Endometrial microvascular endothelial cells (primary cell): Measurements from ENCODE around the gene ATPAF1. TPM values are rescaled to one million over a fixed set of nuclear protein-coding genes. Genes with fewer than 3 reads are reported as not detected.
"Not testable (repeated sequence)": the region's sequence is repeated elsewhere in the genome, so short reads cannot be mapped to it uniquely, and the experiment has no call there.

Source experiments
- in situ Hi-C: cut with HindIII; loops from 2 replicates; pipeline ENCODE4 v1.10.0; 2017; ENCODE audit warnings: low sequenced_read_pairs, low pct_unique_long_range_greater_than_20kb; ENCODE audit errors: inconsistent ontology term
- total RNA-seq: library from RNA; depleted of rRNA; stranded (reverse); fragments of >200 nt; gene quantifications from one replicate; pipeline ENCODE4 v1.2.3, GENCODE V29; 2015; ENCODE audit errors: inconsistent ontology term

Gene ATPAF1
- total RNA-seq, 1 donor from 2014 or later = 64.8 TPM

- in situ Hi-C loops = no loop called here
Measured at GRCh38 chr1:46654012-46654411, 14.2 kb downstream of the ATPAF1 start.

- in situ Hi-C loops = no loop called here
Measured at GRCh38 chr1:46653405-46653958, 14.7 kb downstream of the ATPAF1 start.

- in situ Hi-C loops = no loop called here
Measured at GRCh38 chr1:46652321-46653100, 15.7 kb downstream of the ATPAF1 start.

- in situ Hi-C loops = not testable (repeated sequence)
Measured at GRCh38 chr1:46651152-46651551, 17.0 kb downstream of the ATPAF1 start.

- in situ Hi-C loops = no loop called here
Measured at GRCh38 chr1:46650491-46650890, 17.7 kb downstream of the ATPAF1 start.

- in situ Hi-C loops = no loop called here
Measured at GRCh38 chr1:46649764-46650163, 18.4 kb downstream of the ATPAF1 start.

GRCh38 chr1:46647611-46648010 lies 20.6 kb downstream of the ATPAF1 start:
- in situ Hi-C loops = no loop called here

GRCh38 chr1:46646844-46647243 lies 21.3 kb downstream of the ATPAF1 start:
- in situ Hi-C loops = no loop called here

- in situ Hi-C loops = no loop called here
Measured at GRCh38 chr1:46646331-46646730, 21.8 kb downstream of the ATPAF1 start.

GRCh38 chr1:46645815-46646214 lies 22.3 kb downstream of the ATPAF1 start:
- in situ Hi-C loops = no loop called here

- in situ Hi-C loops = no loop called here
Measured at GRCh38 chr1:46643368-46643775, 24.8 kb downstream of the ATPAF1 start.

- in situ Hi-C loops = no loop called here
Measured at GRCh38 chr1:46642115-46642680, 26.0 kb downstream of the ATPAF1 start.

GRCh38 chr1:46639547-46639946 lies 28.6 kb downstream of the ATPAF1 start:
- in situ Hi-C loops = no loop called here

- in situ Hi-C loops = no loop called here
Measured at GRCh38 chr1:46638921-46639320, 29.2 kb downstream of the ATPAF1 start.

- in situ Hi-C loops = no loop called here
Measured at GRCh38 chr1:46637444-46638083, 30.6 kb downstream of the ATPAF1 start.

- in situ Hi-C loops = no loop called here
Measured at GRCh38 chr1:46635205-46635604, 33.0 kb downstream of the ATPAF1 start.

GRCh38 chr1:46630719-46631118 lies 37.4 kb downstream of the ATPAF1 start:
- in situ Hi-C loops = no loop called here

GRCh38 chr1:46623743-46624644 lies 44.2 kb downstream of the ATPAF1 start:
- in situ Hi-C loops = no loop called here

GRCh38 chr1:46622344-46622743 lies 45.8 kb downstream of the ATPAF1 start:
- in situ Hi-C loops = no loop called here
